Astrocyte of the cerebellum (primary cell): ENCODE results near the gene DDX1.
A peak's percentile ranks its signal among the peaks of the same experiment; 100 is the strongest.
"Not testable (repeated sequence)": the region's sequence is repeated elsewhere in the genome, so short reads cannot be mapped to it uniquely, and the experiment has no call there.

Experiments used
- DNase-seq: peaks from one replicate; pipeline ENCODE4 v3.0.0-alpha.2; 2011; ENCODE audit warnings: low read depth
- H3K4me3 ChIP-seq: 2 replicates; pipeline ENCODE4 v1.5.1; 2011; ENCODE audit warnings: mild to moderate bottlenecking, low read depth, low read length, moderate library complexity
- in situ Hi-C: cut with HindIII; loops from 2 replicates; pipeline ENCODE4 v1.10.0; 2017; ENCODE audit warnings: low sequenced_read_pairs
- TF ChIP-seq, protein P1 (sequence below): IDR thresholded peaks from 2 replicates; pipeline ENCODE4 v1.5.1; 2012; ENCODE audit warnings: low read length, low read depth, moderate library complexity, mild to moderate bottlenecking; ENCODE audit errors: missing control alignments

DDX1 gene

DNA sequence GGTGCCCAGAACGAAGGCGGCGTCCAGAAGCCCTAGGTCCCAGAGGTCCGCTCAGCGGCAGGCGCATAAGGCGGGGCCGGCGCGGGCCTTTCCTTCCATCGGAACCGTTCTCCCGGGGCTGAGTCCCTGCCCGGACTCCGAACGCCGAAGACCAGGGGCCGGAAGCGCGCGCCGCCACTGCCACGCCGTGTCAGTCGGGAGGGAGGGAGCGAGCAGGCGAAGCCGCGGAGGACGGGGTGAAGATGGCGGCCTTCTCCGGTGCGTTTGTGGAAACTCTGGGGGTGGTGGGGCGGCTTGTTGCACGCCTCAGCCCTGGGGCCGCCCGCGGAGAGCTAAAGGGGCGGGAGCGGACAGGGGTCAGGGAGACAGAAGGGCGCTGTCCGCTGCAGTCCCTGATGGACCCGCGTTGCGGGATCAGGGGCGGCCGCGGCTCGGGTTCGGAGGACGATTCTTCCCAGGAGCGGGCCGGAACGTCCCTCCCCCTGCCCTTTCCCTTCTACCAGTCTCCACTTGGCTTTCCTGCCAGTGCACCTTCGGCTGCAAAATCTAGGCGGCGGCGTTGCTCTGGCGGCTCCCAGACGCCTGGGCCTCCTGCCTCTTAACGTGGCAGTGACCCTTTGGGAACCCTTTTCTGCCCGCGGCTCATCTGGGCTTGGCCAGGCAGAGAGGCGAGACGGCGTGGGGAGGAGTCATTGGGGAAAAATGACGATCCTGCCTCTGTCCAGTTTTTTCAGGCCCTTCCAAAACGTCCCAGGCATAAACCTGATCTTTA lies at the start of gene DDX1:
Gene DDX1, plus strand, starts transcription at position 177 of the 772 bp plus-strand sequence. Its CDS starts 66 bp downstream, at position 243.
- TF ChIP-seq, protein P1, sequence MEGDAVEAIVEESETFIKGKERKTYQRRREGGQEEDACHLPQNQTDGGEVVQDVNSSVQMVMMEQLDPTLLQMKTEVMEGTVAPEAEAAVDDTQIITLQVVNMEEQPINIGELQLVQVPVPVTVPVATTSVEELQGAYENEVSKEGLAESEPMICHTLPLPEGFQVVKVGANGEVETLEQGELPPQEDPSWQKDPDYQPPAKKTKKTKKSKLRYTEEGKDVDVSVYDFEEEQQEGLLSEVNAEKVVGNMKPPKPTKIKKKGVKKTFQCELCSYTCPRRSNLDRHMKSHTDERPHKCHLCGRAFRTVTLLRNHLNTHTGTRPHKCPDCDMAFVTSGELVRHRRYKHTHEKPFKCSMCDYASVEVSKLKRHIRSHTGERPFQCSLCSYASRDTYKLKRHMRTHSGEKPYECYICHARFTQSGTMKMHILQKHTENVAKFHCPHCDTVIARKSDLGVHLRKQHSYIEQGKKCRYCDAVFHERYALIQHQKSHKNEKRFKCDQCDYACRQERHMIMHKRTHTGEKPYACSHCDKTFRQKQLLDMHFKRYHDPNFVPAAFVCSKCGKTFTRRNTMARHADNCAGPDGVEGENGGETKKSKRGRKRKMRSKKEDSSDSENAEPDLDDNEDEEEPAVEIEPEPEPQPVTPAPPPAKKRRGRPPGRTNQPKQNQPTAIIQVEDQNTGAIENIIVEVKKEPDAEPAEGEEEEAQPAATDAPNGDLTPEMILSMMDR: no peak
- peak; percentile 49 for DNase-seq
- peak within 1 kb of the TSS; percentile 85 for H3K4me3 ChIP-seq
- in situ Hi-C loops: no loop called here

DNA sequence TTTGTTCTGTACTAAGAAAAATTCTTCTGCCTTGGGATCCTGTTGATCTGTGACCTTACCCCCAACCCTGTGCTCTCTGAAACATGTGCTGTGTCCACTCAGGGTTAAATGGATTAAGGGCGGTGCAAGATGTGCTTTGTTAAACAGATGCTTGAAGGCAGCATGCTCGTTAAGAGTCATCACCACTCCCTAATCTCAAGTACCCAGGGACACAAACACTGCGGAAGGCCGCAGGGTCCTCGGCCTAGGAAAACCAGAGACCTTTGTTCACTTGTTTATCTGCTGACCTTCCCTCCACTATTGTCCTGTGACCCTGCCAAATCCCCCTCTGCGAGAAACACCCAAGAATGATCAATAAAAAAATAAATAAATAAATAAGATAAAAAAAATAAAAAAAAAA lies 49.4 kb upstream of the DDX1 start:
- in situ Hi-C loops, H3K4me3 ChIP-seq, DNase-seq: not testable (repeated sequence)

DNA sequence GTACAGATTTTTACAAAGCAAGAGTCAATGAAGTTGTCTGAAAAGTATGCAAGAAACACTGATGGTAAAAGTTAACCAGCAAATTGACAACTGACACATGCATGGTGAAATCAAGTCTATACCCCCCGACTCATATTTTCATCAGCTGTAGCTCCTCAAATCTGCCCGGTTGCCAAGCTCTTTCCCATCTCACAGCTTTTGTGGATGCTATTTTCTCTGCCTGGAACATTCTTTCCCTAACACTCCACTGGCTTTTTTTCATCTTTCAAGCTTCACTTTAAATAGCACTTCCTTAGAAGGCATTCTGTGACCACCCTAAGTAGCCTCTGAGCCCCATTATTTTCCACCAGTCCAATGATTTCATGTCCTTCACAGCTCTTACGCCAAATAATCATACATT lies 48.6 kb upstream of the DDX1 start:
- no peak for DNase-seq
- no peak overlapping the region for H3K4me3 ChIP-seq
- TF ChIP-seq, protein P1: no peak
- in situ Hi-C loops: no loop called here

DNA sequence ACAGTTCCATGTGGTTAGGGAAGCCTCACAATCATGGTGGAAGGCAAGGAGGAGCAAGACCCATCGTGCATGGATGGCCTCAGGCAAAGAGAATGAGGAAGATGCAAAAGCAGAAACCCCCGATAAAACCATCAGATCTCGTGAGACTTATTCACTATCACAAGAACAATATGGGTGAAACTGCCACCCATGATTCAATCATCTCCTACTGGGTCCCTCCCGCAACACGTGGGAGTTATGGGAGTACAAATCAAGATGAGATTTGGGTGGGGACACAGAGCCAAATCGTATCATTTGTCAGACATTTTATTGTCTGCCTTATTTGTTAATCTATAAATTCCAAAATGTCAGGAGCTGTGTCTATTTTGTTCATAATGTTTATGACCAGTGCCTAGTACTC lies 48.1 kb upstream of the DDX1 start:
- H3K4me3 ChIP-seq: no peak overlapping the region
- in situ Hi-C loops: no loop called here
- no peak for DNase-seq
- TF ChIP-seq, protein P1: no peak

DNA sequence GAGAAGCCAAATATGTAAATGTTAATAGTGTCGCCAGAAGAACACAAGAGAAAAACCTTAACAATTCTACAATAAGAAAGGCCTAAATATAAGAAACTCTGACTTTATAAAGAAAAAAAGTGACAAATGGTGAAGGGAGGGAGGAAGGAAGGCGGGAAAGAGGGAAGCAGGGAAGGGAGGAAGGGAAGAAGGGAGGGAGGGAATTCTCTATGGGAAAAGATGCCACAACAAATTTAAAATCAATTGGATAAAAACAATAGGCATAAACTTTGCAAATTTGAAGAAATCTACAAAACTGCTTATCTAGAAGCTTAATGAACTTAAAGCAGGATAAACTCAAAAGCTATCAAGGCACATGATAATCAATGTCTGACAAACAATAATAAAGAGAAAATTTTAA lies 47.4 kb upstream of the DDX1 start:
- in situ Hi-C loops: no loop called here
- H3K4me3 ChIP-seq: no peak overlapping the region
- TF ChIP-seq, protein P1: no peak
- no peak for DNase-seq

DNA sequence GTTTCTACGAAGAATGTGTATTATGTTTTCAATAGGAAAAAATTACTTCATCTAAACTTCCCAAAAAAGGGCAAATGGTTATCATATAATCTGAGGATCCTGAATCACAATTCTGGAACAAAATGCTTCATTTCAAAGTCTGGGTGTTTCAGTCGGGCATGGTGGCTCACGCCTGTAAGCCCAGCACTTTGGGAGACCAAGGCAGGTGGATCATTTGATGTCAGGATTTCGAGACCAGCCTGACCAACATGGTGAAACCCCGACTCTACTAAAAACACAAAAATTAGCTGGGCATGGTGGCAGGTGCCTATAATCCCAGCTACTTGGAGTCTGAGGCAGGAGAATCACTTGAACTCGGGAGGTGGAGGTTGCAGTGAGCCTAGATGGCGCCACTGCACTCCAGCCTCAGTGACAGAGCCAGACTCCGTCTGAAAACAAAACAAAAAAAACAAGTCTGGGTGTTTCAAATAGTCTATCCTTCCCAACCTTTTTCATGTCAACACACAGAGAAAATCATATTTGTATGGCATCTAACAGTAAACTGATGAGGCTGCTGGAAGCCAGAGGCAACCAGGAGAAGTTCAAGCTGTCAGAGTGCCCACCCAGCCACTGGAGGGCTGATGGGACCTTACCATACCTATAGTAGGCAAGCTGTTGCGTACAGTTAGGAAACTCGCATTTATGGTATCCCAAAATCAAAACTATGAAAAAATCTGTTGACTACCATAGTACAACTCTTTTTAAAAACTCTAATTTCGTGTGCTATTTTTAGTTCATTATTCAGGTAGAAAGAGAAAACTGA lies 45.2 kb upstream of the DDX1 start:
- in situ Hi-C loops: no loop called here
- no peak overlapping the region for H3K4me3 ChIP-seq
- TF ChIP-seq, protein P1: peak; percentile 17
- no peak for DNase-seq
